Esophagus squamous epithelium (tissue), 5 donors: ENCODE data around the gene C1orf146. TPM values are rescaled to one million over a fixed set of nuclear protein-coding genes. Genes with fewer than 3 reads are reported as not detected.

ENCODE experiments used
- DNase-seq: peaks from one replicate; lab custom pipeline; 2025; lab: John Stamatoyannopoulos, UW
- H3K27ac ChIP-seq, 4 donors: fragments of 200-600 bp; sonication (generic); one replicate each; pipeline ENCODE4 v1.5.1; 2016 to 2019; ENCODE audit warnings: mild to moderate bottlenecking in 1 of 4
- H3K27me3 ChIP-seq, 4 donors: fragments of 200-600 bp; sonication (generic); 1 replicate in 3 of 4; 2 replicates in 1 of 4; pipeline versions ENCODE4 v1.5.1 to v1.6.0; 2017 to 2021; ENCODE audit warnings: antibody characterized with exemption in 1 of 4
- H3K36me3 ChIP-seq, 3 donors: fragments of 200-600 bp; sonication (generic); one replicate each; pipeline ENCODE4 v1.5.1; 2016 to 2019
- H3K4me1 ChIP-seq, 3 donors: fragments of 200-600 bp; sonication (generic); one replicate each; pipeline ENCODE4 v1.5.1; 2017 to 2019
- H3K4me3 ChIP-seq, 4 donors: fragments of 200-600 bp; sonication (generic); 1 replicate in 3 of 4; 2 replicates in 1 of 4; pipeline ENCODE4 v1.5.1; 2016 to 2019; ENCODE audit warnings: mild to moderate bottlenecking in 2 of 4, moderate library complexity in 1 of 4
- H3K9me3 ChIP-seq, 3 donors: fragments of 200-600 bp; sonication (generic); one replicate each; pipeline ENCODE4 v1.5.1; 2016 to 2019
- CTCF ChIP-seq, 6 experiments: fragments of 450-650 bp in 4 of 6; fragments of 200-600 bp in 2 of 6; sonication (generic) in 2 of 6; IDR thresholded peaks; one replicate each; pipeline ENCODE4 v1.5.1; 2016 to 2019; ENCODE audit warnings: antibody characterized with exemption in 6 of 6, mild to moderate bottlenecking in 4 of 6, moderate library complexity in 4 of 6
- POLR2A ChIP-seq, 4 donors: fragments of 450-650 bp; IDR thresholded peaks; one replicate each; pipeline ENCODE4 v1.6.1; 2017; ENCODE audit warnings: antibody characterized with exemption in 4 of 4, mild to moderate bottlenecking in 4 of 4, moderate library complexity in 3 of 4
- WGBS, 2 donors: methylation state at CpG; one replicate each; pipeline ENCODE4 v1.1.5; 2018; 5-methylcytosine and 5-hydroxymethylcytosine counted together
- intact Hi-C: fragments of 100-400 bp; cut with DNase I; formaldehyde crosslinking; loops from one replicate; pipeline ENCODE4 v1.15.0; 2022
- total RNA-seq, 4 donors: library from RNA; depleted of rRNA; stranded (reverse); fragments of >200 nt; gene quantifications; one replicate each; pipeline ENCODE4 v1.1.0, GENCODE V29; 2016
- donor health status: DM: yes; HTN: yes; CAD: no.

The C1orf146 gene
- total RNA-seq, 4 donors from 2014 or later, result not detected

DNA sequence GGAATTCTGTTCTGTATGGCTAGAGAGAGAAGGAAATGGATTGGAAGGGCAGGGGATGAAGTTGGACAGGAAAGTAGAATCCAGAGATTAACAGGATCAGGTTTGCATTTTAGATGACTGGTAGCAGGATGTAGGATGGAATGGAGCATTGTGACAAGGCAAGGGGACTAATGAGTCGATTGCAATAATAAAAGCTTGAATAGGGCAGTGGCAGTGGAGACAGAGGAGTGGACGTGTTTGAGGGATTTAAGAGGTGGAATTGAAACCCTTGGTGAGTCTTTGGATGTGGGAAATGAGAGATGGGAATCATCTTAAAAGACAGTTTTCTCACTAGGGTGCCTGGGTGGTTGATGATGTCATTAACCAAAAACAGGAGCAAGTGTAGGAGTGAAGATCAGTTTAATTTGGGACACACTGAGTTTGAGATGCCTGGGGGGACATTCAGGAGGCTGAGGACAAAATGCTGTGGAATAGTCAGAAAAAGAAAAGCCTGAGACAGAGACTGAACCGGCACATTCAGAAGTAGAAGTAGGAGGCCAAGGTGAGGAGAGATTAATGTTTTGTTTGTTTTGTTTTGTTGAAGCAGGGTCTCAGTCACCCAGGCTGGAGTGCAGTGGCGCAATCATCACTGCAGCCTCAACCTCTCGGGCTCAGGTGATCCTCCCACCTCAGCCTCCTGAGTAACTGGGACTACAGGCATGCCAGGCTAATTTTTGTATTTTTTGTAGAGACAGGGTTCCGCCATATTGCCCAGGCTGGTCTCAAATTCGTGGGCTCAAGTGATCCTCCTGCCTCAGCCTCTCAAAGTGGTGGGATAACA, 29.1 kb upstream of the C1orf146 start:
- Histone ChIP-seq H3K4me3 (no peak overlapping the region), H3K9me3 (no peaks in the 10 kb centered on the region), H3K4me1 (no peaks in the 10 kb centered on the region), H3K27ac (no peak overlapping the region), H3K36me3 (no peaks in the 10 kb centered on the region), H3K27me3 (no peaks in the 10 kb centered on the region)
- TF ChIP-seq POLR2A (IDR thresholded peaks at IDR 0.05), result no peak
- no peak for TF ChIP-seq CTCF (IDR thresholded peaks at IDR 0.05)
- intact Hi-C loops, result no loop called here
- WGBS, 2 donors, result 69 to 70% methylated on average over 7 of the region's 7 CpGs
- DNase-seq, result no peak

- no peak for DNase-seq
- no peaks in the 10 kb centered on the region for H3K4me1 ChIP-seq
- WGBS, 2 donors, result 70 to 83% methylated on average over 1 to 2 of the region's 2 CpGs
- intact Hi-C loops, result no loop called here
- no peak overlapping the region for H3K27ac ChIP-seq
- H3K9me3 ChIP-seq, result no peaks in the 10 kb centered on the region
- H3K36me3 ChIP-seq, result no peaks in the 10 kb centered on the region
- H3K4me3 ChIP-seq, result no peak overlapping the region
- no peaks in the 10 kb centered on the region for H3K27me3 ChIP-seq
- TF ChIP-seq POLR2A (IDR thresholded peaks at IDR 0.05), result no peak
- TF ChIP-seq CTCF (IDR thresholded peaks at IDR 0.05), result no peak
Observed at GRCh38 chr1:92191726-92192125, 26.0 kb upstream of the C1orf146 start.

DNA sequence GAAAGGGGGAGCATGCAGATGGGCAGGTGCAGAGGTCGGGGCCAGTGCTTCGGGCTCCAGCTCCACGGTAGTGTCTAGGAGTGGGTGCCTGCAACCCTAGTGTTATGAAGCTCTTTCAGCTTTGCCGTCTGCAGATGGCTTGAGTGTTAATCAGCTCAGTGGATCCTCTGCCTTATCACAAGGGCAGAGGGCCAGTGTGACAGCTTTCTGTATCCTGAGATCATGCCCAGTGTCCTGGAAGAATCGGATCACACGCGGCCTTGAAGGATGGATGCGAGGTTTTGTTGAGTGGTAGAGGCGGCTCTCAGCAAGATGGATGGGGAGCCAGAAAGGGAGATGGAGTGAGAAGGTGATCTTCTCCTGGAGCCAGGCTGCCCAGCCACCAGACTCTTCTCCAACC, 25.5 kb upstream of the C1orf146 start:
- no peaks in the 10 kb centered on the region for H3K36me3 ChIP-seq
- WGBS, 2 donors, result 81 to 100% methylated on average over 6 to 8 of the region's 9 CpGs
- H3K4me1 ChIP-seq, result no peaks in the 10 kb centered on the region
- H3K27me3 ChIP-seq, result no peaks in the 10 kb centered on the region
- H3K27ac ChIP-seq, result no peak overlapping the region
- H3K9me3 ChIP-seq, result no peaks in the 10 kb centered on the region
- no peak overlapping the region for H3K4me3 ChIP-seq
- TF ChIP-seq CTCF (IDR thresholded peaks at IDR 0.05) (no peak), POLR2A (IDR thresholded peaks at IDR 0.05) (no peak)
- DNase-seq, result no peak
- intact Hi-C loops, result no loop called here

DNA sequence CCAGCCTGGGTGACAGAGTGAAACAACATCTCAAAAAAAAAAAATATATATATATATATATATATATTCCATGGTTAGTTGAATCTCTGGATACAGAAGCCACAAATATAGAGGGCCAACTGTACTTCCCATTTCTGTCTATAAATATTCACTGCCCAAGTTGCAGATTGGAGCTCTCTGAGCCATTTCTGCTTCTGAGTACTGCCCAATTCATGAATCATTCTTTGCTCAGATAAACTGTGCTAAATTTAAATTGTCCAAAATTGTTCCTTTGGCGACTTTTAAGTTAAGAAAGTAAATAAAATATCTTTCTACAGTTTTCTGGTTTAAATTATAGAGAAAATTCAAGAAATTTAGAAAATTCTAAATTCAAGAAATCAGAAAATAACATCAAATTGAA, 23.2 kb upstream of the C1orf146 start:
- no peak for TF ChIP-seq CTCF (IDR thresholded peaks at IDR 0.05)
- no peak for TF ChIP-seq POLR2A (IDR thresholded peaks at IDR 0.05)
- intact Hi-C loops, result no loop called here

DNA sequence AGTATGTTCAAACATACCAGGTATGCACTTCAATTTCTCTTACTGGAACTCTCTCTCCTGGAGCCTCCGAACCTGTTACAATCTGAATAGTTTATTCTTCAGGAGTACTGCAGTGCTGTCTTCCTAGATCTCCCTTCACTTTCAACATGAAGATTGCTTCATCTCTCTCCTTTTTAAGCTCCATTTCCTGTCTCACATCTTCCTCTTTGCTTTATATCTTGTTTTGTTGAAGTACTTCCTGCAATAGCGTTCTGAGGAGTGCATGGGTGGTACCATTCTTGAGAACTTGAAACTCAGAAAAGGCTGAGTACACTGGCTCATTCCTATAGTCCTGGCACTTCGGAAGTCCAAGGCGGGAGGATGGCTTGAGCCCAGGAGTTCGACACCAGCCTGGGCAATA, 15.7 kb upstream of the C1orf146 start:
- WGBS, 2 donors, result 67 to 68% methylated on average over 5 of the region's 5 CpGs
- DNase-seq, result no peak
- no peak overlapping the region for H3K4me3 ChIP-seq
- no peaks in the 10 kb centered on the region for H3K4me1 ChIP-seq
- intact Hi-C loops, result no loop called here
- H3K36me3 ChIP-seq, result no peaks in the 10 kb centered on the region
- H3K27me3 ChIP-seq, result no peaks in the 10 kb centered on the region
- H3K9me3 ChIP-seq, result no peaks in the 10 kb centered on the region
- no peak for TF ChIP-seq CTCF (IDR thresholded peaks at IDR 0.05)
- no peak for TF ChIP-seq POLR2A (IDR thresholded peaks at IDR 0.05)
- H3K27ac ChIP-seq, result no peak overlapping the region

More for the DNA sequence above, 23.2 kb upstream of the C1orf146 start:
- DNase-seq, result no peak
- WGBS, 2 donors, result 62 to 64% methylated on average over 1 of the region's 1 CpG
- no peaks in the 10 kb centered on the region for H3K4me1 ChIP-seq
- no peak overlapping the region for H3K4me3 ChIP-seq
- no peak overlapping the region for H3K27ac ChIP-seq
- H3K36me3 ChIP-seq, result no peaks in the 10 kb centered on the region
- H3K27me3 ChIP-seq, result no peaks in the 10 kb centered on the region
- no peaks in the 10 kb centered on the region for H3K9me3 ChIP-seq
